ENCODE results near the gene SAMD4A.
A peak's percentile ranks its signal among the peaks of the same experiment; 100 is the strongest.

SAMD4A gene

GRCh38 chr14:54682578-54682977 lies 115.7 kb downstream of the SAMD4A start:
- DNase-seq (ENCODE audit: low read depth in 2 of 2), result no peak

- DNase-seq (ENCODE audit: low read depth in 2 of 2), result no peak
These were observed 117.2 kb downstream of the SAMD4A start for GRCh38 chr14:54683882-54684794.

- no peak for DNase-seq (ENCODE audit: low read depth in 2 of 2)
These were observed 118.4 kb downstream of the SAMD4A start for GRCh38 chr14:54685286-54685845.

GRCh38 chr14:54686219-54686870 lies 119.4 kb downstream of the SAMD4A start:
- no peak for DNase-seq (ENCODE audit: low read depth in 2 of 2)

GRCh38 chr14:54686871-54687749 lies 120.2 kb downstream of the SAMD4A start:
- DNase-seq (ENCODE audit: low read depth in 2 of 2), result no peak

- no peak for DNase-seq (ENCODE audit: low read depth in 2 of 2)
These were observed 120.8 kb downstream of the SAMD4A start for GRCh38 chr14:54687750-54688119.

- DNase-seq (ENCODE audit: low read depth in 2 of 2), result no peak
These were observed 121.3 kb downstream of the SAMD4A start for GRCh38 chr14:54688229-54688628.

GRCh38 chr14:54689928-54690327 lies 123.0 kb downstream of the SAMD4A start:
- DNase-seq (ENCODE audit: low read depth in 2 of 2), result no peak

GRCh38 chr14:54690887-54691286 lies 124.0 kb downstream of the SAMD4A start:
- no peak for DNase-seq (ENCODE audit: low read depth in 2 of 2)

GRCh38 chr14:54691525-54692283 lies 124.8 kb downstream of the SAMD4A start:
- peak; percentile 27 to 45 for DNase-seq (ENCODE audit: low read depth in 2 of 2)

GRCh38 chr14:54692284-54692772 lies 125.4 kb downstream of the SAMD4A start:
- DNase-seq (ENCODE audit: low read depth in 2 of 2), result no peak

- no peak for DNase-seq (ENCODE audit: low read depth in 2 of 2)
These were observed 126.8 kb downstream of the SAMD4A start for GRCh38 chr14:54693761-54694160.

GRCh38 chr14:54695196-54695595 lies 128.3 kb downstream of the SAMD4A start:
- no peak for DNase-seq (ENCODE audit: low read depth in 2 of 2)

GRCh38 chr14:54697001-54697400 lies 130.1 kb downstream of the SAMD4A start:
- no peak for DNase-seq (ENCODE audit: low read depth in 2 of 2)

- no peak for DNase-seq (ENCODE audit: low read depth in 2 of 2)
These were observed 130.9 kb downstream of the SAMD4A start for GRCh38 chr14:54697803-54698202.

- DNase-seq (ENCODE audit: low read depth in 2 of 2), result no peak
These were observed 131.6 kb downstream of the SAMD4A start for GRCh38 chr14:54698501-54698900.

GRCh38 chr14:54698966-54699530 lies 132.1 kb downstream of the SAMD4A start:
- no peak for DNase-seq (ENCODE audit: low read depth in 2 of 2)

- DNase-seq (ENCODE audit: low read depth in 2 of 2), result no peak
These were observed 132.8 kb downstream of the SAMD4A start for GRCh38 chr14:54699735-54700134.

- DNase-seq (ENCODE audit: low read depth in 2 of 2), result no peak
These were observed 133.8 kb downstream of the SAMD4A start for GRCh38 chr14:54700717-54701116.

GRCh38 chr14:54702014-54702491 lies 135.1 kb downstream of the SAMD4A start:
- DNase-seq (ENCODE audit: low read depth in 2 of 2), result no peak

Measured in stimulated activated CD4-positive, alpha-beta T cell treated with anti-CD3 and anti-CD28 coated beads, Interleukin-15, amount 100 ng/mL, for 48 hours (primary cell).